GM10847 (cell line): ENCODE results near the gene OVCA2.

Source experiments
- POLR2A ChIP-seq: IDR thresholded peaks from 2 replicates; pipeline ENCODE4 v1.6.1; 2011; ENCODE audit not compliant: insufficient read length; ENCODE audit errors: extremely low read depth

OVCA2 gene

GRCh38 chr17:2035541-2036488 lies 6.0 kb upstream of the OVCA2 start:
- no peak for TF ChIP-seq POLR2A

GRCh38 chr17:2037155-2037554 lies 4.7 kb upstream of the OVCA2 start:
- no peak for TF ChIP-seq POLR2A

GRCh38 chr17:2040219-2040827 lies 1.5 kb upstream of the OVCA2 start:
- no peak for TF ChIP-seq POLR2A

- no peak for TF ChIP-seq POLR2A
These were observed 771 bp upstream of the OVCA2 start for GRCh38 chr17:2040942-2041560.

DNA sequence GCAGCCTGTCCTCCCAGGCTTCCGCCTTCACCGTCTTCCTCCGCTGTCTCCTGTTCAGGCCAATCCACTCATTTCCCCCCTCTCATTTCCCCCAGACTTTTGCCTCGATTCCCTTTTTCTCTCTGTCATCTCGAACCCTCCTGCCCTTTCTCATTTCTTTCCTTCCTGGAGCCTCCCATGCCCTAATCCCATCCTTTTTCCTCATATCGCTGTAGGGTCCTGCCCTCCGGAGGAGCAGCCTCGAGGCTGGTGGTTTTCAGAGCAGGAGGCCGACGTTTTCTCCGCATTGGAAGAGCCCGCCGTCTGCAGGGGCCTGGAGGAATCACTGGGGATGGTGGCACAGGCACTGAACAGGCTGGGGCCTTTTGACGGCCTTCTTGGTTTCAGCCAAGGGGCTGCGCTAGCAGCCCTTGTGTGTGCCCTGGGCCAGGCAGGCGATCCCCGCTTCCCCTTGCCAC lies 597 bp downstream of the OVCA2 start:
- no peak for TF ChIP-seq POLR2A

GRCh38 chr17:2042933-2043332 lies 1.1 kb downstream of the OVCA2 start:
- TF ChIP-seq POLR2A, result no peak

DNA sequence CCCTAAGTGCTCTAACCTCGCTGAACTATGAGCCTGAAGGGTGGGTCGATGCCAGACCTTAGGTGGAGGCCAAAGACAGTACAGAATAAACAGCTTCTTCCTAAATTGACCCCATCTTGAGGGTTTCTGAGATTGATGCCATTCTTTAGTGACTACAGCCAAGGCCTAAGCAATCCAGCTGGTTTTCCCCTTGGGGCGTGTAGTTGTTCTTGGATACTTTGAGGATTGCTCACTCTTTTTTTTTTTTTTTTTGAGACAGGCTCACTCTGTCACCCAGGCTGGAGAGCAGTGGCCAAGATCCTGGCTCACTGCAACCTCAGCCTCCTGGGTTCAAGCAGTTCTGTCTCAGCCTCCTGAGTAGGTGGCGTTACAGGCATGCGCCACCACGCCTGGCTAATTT lies 2.0 kb downstream of the OVCA2 start:
- TF ChIP-seq POLR2A, result no peak

- no peak for TF ChIP-seq POLR2A
These were observed 2.6 kb downstream of the OVCA2 start for GRCh38 chr17:2044263-2044894.

DNA sequence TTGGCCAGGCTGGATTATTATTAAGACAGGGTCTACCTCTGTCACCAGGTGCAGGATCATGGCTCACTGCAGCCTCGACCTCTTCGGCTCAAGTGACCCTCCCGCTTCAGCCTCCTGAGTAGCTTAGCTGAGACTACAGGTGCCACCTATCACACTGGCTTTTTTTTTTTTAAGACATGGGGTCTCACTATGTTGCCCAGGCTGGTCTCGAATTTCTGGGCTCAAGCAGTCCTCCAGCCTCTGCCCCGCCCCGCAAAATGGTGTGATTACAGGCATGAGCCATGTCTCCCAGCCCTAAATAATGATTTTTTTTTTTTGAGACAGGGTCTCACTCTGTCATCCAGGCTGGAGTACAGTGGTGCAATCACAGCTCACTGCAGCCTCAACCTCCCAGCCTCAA lies 5.8 kb downstream of the OVCA2 start:
- TF ChIP-seq POLR2A, result no peak

DNA sequence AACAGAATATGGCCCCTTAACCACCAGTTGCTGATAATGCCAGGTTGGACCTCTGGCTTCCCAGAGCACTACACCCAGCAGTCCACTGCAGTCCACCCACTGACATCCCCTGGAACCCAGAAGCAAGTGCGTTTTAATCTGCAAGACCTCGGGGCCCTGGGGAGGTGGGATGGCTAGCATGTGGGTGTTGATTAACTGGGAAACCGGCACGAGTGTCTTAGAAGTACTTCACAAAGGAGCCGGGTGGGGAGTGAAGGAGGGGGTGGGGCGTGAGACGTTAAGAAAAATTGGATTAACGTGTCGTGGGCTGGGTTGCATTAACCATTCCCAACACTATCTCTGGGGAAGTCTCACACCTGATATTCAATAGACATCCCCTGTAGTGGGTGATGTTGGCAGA lies 7.0 kb downstream of the OVCA2 start:
- no peak for TF ChIP-seq POLR2A

DNA sequence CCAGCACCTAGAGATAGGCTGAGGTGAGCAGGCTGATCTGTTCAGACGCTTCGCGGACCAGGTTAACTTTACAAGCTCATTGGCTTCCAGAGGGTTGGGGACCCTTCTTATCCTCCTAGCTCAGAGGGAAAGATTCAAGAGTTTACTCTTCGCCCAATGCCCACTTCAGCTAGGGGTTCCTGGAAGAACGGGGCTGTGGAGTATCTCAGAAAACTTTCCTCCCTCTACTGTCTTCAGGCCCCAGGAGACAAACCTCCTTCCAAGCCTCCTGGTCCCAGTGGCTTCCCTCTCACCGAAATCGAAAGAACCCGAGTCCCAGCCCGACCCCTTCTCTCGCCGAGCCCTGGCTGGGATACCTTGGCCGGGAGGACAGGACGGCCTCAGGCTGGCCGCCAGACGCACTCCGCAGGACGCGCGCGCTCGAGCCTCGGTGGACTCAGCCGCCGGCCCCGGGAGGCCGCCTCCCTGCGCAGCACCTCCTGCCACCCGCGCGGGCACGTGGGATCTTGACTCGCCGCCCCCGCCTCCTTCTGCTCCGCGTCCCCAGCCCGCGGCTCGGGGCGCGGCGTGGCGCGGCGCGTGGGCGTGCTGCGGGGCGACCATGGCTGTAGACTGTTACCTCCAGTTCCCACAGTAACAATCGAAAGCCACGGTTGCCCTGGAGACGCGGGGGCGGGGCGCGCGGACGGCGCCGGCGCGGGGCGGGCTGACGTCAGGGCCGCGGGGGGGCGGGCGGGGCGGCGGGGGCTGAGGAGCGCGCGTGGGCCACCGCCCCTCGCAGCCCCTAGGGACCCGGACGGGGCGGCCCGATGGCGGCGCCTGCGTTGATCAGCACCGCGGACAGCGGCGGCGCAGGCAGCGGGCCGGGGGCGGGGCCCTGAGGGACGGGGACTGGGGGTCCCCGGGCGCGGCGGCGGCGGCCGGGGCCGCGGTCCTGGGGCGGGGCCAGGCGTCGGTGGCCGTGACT lies 7.8 kb downstream of the OVCA2 start:
- no peak for TF ChIP-seq POLR2A

DNA sequence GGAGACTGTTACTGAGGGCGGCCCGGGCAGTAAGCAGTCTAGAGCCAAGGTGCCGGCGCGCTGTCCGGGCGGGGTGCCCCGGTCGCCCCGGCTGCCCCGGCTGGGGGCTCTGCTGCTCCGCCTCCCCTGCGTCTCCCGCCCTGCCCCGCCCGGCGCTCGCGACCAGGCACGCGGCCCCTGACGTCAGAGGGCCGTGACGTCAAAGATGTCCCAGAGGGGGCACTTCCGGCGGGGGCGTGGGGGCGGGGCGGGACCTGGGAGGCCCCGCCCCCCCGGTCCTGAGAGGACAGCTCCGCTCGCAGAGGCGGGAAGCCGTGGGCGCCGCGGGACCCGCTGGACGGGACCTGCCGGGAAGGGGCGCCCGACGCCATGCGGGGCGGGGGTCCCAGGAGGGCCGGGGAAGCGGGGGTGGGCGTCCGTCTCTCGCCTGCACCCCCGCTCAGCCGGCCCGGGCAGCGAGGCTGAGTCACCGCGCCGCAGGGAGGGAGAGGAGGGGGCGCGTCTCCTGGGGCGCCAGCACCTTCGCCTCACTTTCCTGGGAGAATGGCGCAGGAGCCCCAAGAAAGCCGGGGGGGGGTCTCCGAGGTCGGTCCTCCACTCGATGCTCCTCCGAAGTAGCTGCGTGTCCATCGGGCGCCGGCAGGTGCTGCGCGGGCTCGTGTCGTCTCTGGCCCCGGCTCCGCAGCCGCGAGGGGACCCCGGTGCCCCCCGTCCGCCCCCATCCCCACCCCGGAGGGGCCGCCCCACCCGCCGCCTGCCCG lies 8.7 kb downstream of the OVCA2 start:
- no peak for TF ChIP-seq POLR2A

GRCh38 chr17:2051061-2051932 lies 9.5 kb downstream of the OVCA2 start:
- no peak for TF ChIP-seq POLR2A
